Heart right ventricle (tissue), 16 donors: ENCODE results near the gene CDH12. TPM values are rescaled to one million over a fixed set of nuclear protein-coding genes. Genes with fewer than 3 reads are reported as not detected.

Experiments
- ATAC-seq, 8 donors: fragments of 200-7000 bp; cut with Tn5 transposase; one replicate each; pipeline ENCODE4 v1.9.1; 2020; ENCODE audit warnings: mild to moderate bottlenecking in 8 of 8, moderate library complexity in 8 of 8, moderate number of reproducible peaks in 1 of 8
- DNase-seq, 2 donors: peaks; one replicate each; pipeline ENCODE4 v3.0.0-alpha.2; 2020
- H3K27ac ChIP-seq, 10 donors: fragments of 200-600 bp; sonication (generic) in 2 of 10; one replicate each; pipeline versions ENCODE4 v1.5.0 to v1.8.0; 2020 to 2022; ENCODE audit warnings: mild to moderate bottlenecking in 3 of 10
- H3K27me3 ChIP-seq, 7 donors: fragments of 200-600 bp; one replicate each; pipeline ENCODE4 v1.8.0; 2021 to 2022; ENCODE audit warnings: mild to moderate bottlenecking in 2 of 7
- H3K36me3 ChIP-seq, 9 donors: fragments of 200-600 bp; sonication (generic) in 1 of 9; one replicate each; pipeline versions ENCODE4 v1.5.0 to v1.8.0; 2020 to 2022; ENCODE audit warnings: mild to moderate bottlenecking in 2 of 9
- H3K4me1 ChIP-seq, 9 donors: fragments of 200-600 bp; sonication (generic) in 1 of 9; one replicate each; pipeline versions ENCODE4 v1.5.0 to v1.8.0; 2020 to 2022; ENCODE audit warnings: mild to moderate bottlenecking in 4 of 9
- H3K4me3 ChIP-seq, 10 donors: fragments of 200-600 bp; sonication (generic) in 2 of 10; one replicate each; pipeline versions ENCODE4 v1.5.0 to v1.8.0; 2020 to 2022; ENCODE audit warnings: mild to moderate bottlenecking in 7 of 10, moderate library complexity in 2 of 10
- H3K9me3 ChIP-seq, 11 donors: fragments of 200-600 bp in 10 of 11; sonication (generic) in 2 of 11; one replicate each; pipeline versions ENCODE4 v1.5.0 to v1.8.0; 2013 to 2022; ENCODE audit warnings: mild to moderate bottlenecking in 2 of 11, control low read depth in 1 of 11, moderate library complexity in 1 of 11
- WGBS, 2 donors: extraction: QIAGEN DNeasy Blood & Tissue Kit; methylation state at CpG; one replicate each; pipeline ENCODE4 v1.1.7; 2013; ENCODE audit warnings: inconsistent platforms in 1 of 2; 5-methylcytosine and 5-hydroxymethylcytosine counted together
- intact Hi-C, 10 donors: fragments of 100-400 bp; cut with DNase I; formaldehyde crosslinking; loops; one replicate each; pipeline versions ENCODE4 v1.11.1 to v1.14.2; 2022
- polyA plus RNA-seq, 2 donors: library from polyadenylated mRNA; stranded (reverse); fragments of 200-250 nt; gene quantifications; one replicate each; pipeline ENCODE4 v1.2.3, GENCODE V29; 2013
- total RNA-seq, 10 donors: library from RNA; stranded (reverse); fragmentation: NEBNext Ultra II Directional in 3 of 10; extraction: Animal tissue kit (Norgen Biotek cat#: 25700) in 3 of 10; gene quantifications; one replicate each; pipeline versions ENCODE4 v1.2.1 to v1.2.4, GENCODE V29; 2021 to 2023
- TF ChIP-seq, protein P1 (sequence below), 9 donors: fragments of 200-600 bp; sonication (generic) in 2 of 9; IDR thresholded peaks; one replicate each; pipeline versions ENCODE4 v1.5.0 to v1.8.0; 2021 to 2022; ENCODE audit warnings: antibody characterized with exemption in 9 of 9, mild to moderate bottlenecking in 5 of 9, moderate library complexity in 1 of 9
- donor health status: Arrhythmogenic right ventricular cardiomyopathy.
- donor health status: ischemic (EF 13 %, LVEDD 7.1; RV severe dilation, severe dysfunction).
- donor health status: healthy with polysubstance abuse.
- donor health status: DM: no; HTN: yes; CAD: no.
- donor health status: DM: no; HTN: no; CAD: no.
- donor health status: ischemic (EF 25% LVEDD 6.9; RV normal size, moderate dysfunction).
- donor health status: ischemic (EF 25% LVEDD 5.7; RV mildly dilated, moderate dysfunction).
- donor health status: healthy.
- donor health status: DM: yes; HTN: yes; CAD: no.
- donor health status: Ischemic cardiomyopathy.
- donor health status: ischemic (EF 35%, LVEDD 5.7; RV mildly dilated, moderate dysfunction).
- donor health status: nonischemic (EF 11% LVEDD 7.7; RV severe dilation, severe dysfunction).
- donor health status: DM: yes; HTN: yes; CAD: no.
- donor health status: PGD.
- donor health status: ischemic (EF 29% LVEDD 5.4; RV normal size, mild dysfunction).
- donor health status: nonischemic (EF 23%, LVEDD 6.1; RV moderate dilation, normal function).

Gene CDH12
- total and polyA plus RNA-seq, 12 donors: not detected

DNA sequence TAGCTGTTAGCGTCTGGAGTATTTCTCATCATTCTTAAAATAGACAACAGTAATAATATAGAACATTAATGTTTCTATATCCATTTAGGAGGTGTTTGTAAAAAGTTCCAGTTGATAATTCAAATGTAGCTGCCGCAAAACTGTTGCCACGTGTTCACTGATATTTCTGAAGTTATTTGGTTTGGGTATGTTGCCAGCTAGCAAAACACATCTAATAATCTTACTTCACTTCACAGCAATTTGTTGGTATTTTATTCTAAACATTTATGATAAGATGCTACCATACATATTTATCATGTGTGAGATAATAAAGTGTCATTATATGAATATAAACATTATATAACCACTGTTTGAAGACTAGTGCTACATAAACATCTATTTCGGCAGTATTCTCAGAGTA is 101.6 kb downstream of the CDH12 start:
- DNase-seq (no peak), ATAC-seq (no peak)
- intact Hi-C loops: no loop called here
- Histone ChIP-seq H3K4me3 (no peak overlapping the region), H3K36me3 (no peaks in the 10 kb centered on the region), H3K9me3 (peaks cover 0 to 6% (median 0%) of the 10 kb centered on the region in 11 donors), H3K27me3 (no peaks in the 10 kb centered on the region), H3K27ac (no peak overlapping the region), H3K4me1 (no peaks in the 10 kb centered on the region)
- TF ChIP-seq, protein P1, sequence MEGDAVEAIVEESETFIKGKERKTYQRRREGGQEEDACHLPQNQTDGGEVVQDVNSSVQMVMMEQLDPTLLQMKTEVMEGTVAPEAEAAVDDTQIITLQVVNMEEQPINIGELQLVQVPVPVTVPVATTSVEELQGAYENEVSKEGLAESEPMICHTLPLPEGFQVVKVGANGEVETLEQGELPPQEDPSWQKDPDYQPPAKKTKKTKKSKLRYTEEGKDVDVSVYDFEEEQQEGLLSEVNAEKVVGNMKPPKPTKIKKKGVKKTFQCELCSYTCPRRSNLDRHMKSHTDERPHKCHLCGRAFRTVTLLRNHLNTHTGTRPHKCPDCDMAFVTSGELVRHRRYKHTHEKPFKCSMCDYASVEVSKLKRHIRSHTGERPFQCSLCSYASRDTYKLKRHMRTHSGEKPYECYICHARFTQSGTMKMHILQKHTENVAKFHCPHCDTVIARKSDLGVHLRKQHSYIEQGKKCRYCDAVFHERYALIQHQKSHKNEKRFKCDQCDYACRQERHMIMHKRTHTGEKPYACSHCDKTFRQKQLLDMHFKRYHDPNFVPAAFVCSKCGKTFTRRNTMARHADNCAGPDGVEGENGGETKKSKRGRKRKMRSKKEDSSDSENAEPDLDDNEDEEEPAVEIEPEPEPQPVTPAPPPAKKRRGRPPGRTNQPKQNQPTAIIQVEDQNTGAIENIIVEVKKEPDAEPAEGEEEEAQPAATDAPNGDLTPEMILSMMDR (IDR thresholded peaks at IDR 0.05): no peak
- 72 to 84% methylated on average over 4 of the region's 4 CpGs for WGBS, 2 donors

DNA sequence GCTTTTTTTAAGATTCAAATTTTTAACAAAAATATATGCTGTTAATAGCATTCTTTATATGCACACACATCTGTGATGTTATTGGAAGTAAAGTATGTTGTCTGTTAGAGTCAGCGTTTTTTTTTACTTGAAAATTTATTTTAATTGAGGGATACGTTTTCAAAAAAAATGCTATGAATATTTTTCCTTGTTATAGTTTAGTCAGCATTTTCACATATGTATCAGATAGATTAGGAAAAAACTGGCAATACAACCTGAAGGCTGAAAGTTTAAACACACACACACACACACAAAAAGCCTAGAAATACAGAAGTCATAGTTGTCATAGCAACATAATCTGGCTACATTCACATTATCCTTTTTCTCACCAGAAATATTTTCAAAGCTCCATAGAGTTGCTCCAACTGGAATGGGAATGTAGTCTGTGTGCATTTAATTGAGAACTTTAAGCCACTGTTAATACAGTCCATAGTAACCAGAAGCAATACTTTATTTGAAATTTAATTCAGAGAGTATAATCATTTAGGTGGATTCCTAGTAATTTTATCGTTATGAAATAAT is 116.6 kb downstream of the CDH12 start:
- no peak overlapping the region for H3K4me3 ChIP-seq
- ATAC-seq: no peak
- TF ChIP-seq, protein P1 (IDR thresholded peaks at IDR 0.05): no peak
- no peak overlapping the region for H3K27ac ChIP-seq
- H3K9me3 ChIP-seq: peaks cover 0 to 3% (median 0%) of the 10 kb centered on the region in 11 donors
- no peaks in the 10 kb centered on the region for H3K4me1 ChIP-seq
- 66 to 72% methylated on average over 3 of the region's 3 CpGs for WGBS, 2 donors
- no peaks in the 10 kb centered on the region for H3K36me3 ChIP-seq
- no peak for DNase-seq
- intact Hi-C loops: no loop called here
- no peaks in the 10 kb centered on the region for H3K27me3 ChIP-seq

DNA sequence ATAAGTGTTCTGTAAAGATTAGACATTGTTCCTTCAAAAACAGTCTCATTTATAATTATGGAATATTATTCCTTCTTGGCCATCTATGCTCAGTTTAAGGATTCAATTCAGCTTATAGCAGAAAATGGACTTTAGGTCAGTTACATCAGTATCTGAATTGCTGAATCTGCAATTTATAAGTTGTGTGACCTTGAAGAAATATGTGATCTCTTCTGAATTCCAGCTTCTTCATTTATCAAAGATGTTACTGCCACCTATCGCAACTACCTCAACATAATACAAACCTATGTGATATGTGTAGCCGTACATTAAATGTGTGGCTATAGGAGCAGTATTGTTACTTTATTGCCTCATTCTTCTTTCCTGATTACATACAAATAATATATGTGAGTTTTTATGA is 118.2 kb downstream of the CDH12 start:
- no peaks in the 10 kb centered on the region for H3K27me3 ChIP-seq
- peaks cover 0 to 3% (median 0%) of the 10 kb centered on the region in 11 donors for H3K9me3 ChIP-seq
- TF ChIP-seq, protein P1 (IDR thresholded peaks at IDR 0.05): no peak
- no peaks in the 10 kb centered on the region for H3K36me3 ChIP-seq
- intact Hi-C loops: no loop called here
- no peaks in the 10 kb centered on the region for H3K4me1 ChIP-seq
- no peak for ATAC-seq
- no peak for DNase-seq
- H3K4me3 ChIP-seq: no peak overlapping the region
- no peak overlapping the region for H3K27ac ChIP-seq
- 93 to 94% methylated on average over 2 of the region's 2 CpGs for WGBS, 2 donors

DNA sequence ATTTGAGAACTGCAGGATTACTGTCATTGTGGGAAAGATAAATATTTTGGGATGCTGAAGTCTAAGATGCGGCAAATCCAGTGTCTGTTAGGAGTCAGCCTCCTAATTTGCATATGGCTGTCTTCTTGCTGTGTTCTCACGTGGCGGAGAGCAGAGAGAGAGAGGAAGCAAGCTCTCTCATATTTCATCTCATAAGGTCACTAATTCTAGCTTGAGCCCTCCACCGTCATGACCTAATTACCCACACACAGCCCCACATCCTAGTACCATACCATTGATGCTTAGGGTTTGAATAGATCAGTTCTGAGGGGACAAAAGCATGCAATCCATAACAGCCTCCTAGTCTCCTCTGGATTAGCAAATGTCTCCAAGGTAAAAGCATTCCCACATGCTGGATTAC is 124.5 kb downstream of the CDH12 start:
- Histone ChIP-seq H3K9me3 (peaks cover 0 to 22% (median 0%) of the 10 kb centered on the region in 11 donors), H3K4me3 (no peak overlapping the region), H3K4me1 (no peaks in the 10 kb centered on the region), H3K27me3 (no peaks in the 10 kb centered on the region), H3K27ac (no peak overlapping the region), H3K36me3 (no peaks in the 10 kb centered on the region)
- 49 to 58% methylated on average over 4 of the region's 4 CpGs for WGBS, 2 donors
- no peak for ATAC-seq
- intact Hi-C loops: no loop called here
- TF ChIP-seq, protein P1 (IDR thresholded peaks at IDR 0.05): no peak
- DNase-seq: no peak
